WTC11 (cell line): Measurements from ENCODE around the gene RASGRF2.

Source experiments
- NFATC4 ChIP-seq: fragments of 250-450 bp; sonication (Bioruptor Pico); IDR thresholded peaks from 2 replicates; pipeline ENCODE4 v1.9.0; 2021; ENCODE audit warnings: mild to moderate bottlenecking
- NR2C2 ChIP-seq: sonication (generic); formaldehyde crosslinking; IDR thresholded peaks from 2 replicates; pipeline ENCODE4 v1.8.0; 2022; ENCODE audit warnings: mild to moderate bottlenecking, missing genetic modification reagents
- ZNF416 ChIP-seq: fragments of 250-450 bp; sonication (Bioruptor Pico); IDR thresholded peaks from 2 replicates; pipeline ENCODE4 v1.9.0; 2021; ENCODE audit warnings: mild to moderate bottlenecking, inconsistent platforms
- TF ChIP-seq, protein P1 (sequence below): fragments of 200-600 bp; IDR thresholded peaks from 2 replicates; pipeline ENCODE4 v1.8.0; 2022; ENCODE audit warnings: antibody characterized with exemption
- TF ChIP-seq, protein P2 (sequence below): sonication (generic); formaldehyde crosslinking; IDR thresholded peaks from 2 replicates; pipeline ENCODE4 v1.8.1; 2023; ENCODE audit warnings: mild to moderate bottlenecking, missing genetic modification reagents, borderline replicate concordance
- TF ChIP-seq, protein P3 (sequence below): sonication (generic); formaldehyde crosslinking; IDR thresholded peaks from 2 replicates; pipeline ENCODE4 v1.8.0; 2022; ENCODE audit warnings: mild to moderate bottlenecking, missing genetic modification reagents

DNA sequence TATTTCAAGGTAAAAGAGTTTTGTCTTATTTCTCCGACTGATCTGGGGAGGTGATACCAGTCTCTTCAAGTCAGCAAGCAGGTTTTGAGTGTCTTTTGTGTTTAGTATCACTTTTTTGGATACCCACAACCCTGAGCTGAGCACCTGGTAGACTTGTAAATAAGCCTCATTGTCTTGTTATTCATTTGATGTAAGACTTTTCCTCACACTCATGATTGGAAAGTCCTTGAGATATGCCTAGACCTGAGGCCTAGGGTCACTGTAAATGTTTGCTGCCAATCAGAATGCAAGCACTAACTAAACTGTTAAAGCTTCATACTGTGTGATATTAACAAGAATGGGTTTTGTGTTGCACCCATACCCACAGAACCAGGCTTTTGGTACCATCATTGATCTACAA lies 172.2 kb downstream of the RASGRF2 start:
- TF ChIP-seq ZNF416 (CRISPR knock-in tag) (no peak), NR2C2 (CRISPR knock-in tag) (no peak), NFATC4 (CRISPR knock-in tag) (no peak)
- TF ChIP-seq, protein P1, sequence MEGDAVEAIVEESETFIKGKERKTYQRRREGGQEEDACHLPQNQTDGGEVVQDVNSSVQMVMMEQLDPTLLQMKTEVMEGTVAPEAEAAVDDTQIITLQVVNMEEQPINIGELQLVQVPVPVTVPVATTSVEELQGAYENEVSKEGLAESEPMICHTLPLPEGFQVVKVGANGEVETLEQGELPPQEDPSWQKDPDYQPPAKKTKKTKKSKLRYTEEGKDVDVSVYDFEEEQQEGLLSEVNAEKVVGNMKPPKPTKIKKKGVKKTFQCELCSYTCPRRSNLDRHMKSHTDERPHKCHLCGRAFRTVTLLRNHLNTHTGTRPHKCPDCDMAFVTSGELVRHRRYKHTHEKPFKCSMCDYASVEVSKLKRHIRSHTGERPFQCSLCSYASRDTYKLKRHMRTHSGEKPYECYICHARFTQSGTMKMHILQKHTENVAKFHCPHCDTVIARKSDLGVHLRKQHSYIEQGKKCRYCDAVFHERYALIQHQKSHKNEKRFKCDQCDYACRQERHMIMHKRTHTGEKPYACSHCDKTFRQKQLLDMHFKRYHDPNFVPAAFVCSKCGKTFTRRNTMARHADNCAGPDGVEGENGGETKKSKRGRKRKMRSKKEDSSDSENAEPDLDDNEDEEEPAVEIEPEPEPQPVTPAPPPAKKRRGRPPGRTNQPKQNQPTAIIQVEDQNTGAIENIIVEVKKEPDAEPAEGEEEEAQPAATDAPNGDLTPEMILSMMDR: no peak
- TF ChIP-seq, protein P2, sequence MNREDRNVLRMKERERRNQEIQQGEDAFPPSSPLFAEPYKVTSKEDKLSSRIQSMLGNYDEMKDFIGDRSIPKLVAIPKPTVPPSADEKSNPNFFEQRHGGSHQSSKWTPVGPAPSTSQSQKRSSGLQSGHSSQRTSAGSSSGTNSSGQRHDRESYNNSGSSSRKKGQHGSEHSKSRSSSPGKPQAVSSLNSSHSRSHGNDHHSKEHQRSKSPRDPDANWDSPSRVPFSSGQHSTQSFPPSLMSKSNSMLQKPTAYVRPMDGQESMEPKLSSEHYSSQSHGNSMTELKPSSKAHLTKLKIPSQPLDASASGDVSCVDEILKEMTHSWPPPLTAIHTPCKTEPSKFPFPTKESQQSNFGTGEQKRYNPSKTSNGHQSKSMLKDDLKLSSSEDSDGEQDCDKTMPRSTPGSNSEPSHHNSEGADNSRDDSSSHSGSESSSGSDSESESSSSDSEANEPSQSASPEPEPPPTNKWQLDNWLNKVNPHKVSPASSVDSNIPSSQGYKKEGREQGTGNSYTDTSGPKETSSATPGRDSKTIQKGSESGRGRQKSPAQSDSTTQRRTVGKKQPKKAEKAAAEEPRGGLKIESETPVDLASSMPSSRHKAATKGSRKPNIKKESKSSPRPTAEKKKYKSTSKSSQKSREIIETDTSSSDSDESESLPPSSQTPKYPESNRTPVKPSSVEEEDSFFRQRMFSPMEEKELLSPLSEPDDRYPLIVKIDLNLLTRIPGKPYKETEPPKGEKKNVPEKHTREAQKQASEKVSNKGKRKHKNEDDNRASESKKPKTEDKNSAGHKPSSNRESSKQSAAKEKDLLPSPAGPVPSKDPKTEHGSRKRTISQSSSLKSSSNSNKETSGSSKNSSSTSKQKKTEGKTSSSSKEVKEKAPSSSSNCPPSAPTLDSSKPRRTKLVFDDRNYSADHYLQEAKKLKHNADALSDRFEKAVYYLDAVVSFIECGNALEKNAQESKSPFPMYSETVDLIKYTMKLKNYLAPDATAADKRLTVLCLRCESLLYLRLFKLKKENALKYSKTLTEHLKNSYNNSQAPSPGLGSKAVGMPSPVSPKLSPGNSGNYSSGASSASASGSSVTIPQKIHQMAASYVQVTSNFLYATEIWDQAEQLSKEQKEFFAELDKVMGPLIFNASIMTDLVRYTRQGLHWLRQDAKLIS (CRISPR knock-in tag): no peak
- TF ChIP-seq, protein P3, sequence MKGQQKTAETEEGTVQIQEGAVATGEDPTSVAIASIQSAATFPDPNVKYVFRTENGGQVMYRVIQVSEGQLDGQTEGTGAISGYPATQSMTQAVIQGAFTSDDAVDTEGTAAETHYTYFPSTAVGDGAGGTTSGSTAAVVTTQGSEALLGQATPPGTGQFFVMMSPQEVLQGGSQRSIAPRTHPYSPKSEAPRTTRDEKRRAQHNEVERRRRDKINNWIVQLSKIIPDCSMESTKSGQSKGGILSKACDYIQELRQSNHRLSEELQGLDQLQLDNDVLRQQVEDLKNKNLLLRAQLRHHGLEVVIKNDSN (CRISPR knock-in tag): no peak
